PC-3 (cell line): ENCODE measurements around the gene EPB41. TPM values are rescaled to one million over a fixed set of nuclear protein-coding genes. Genes with fewer than 3 reads are reported as not detected.
"Not testable (repeated sequence)": the region's sequence is repeated elsewhere in the genome, so short reads cannot be mapped to it uniquely, and the experiment has no call there.

ENCODE experiments used
- ATAC-seq: fragments of 200-7000 bp; cut with Tn5 transposase; 2 replicates; pipeline ENCODE4 v1.9.1; 2020; ENCODE audit warnings: mild to moderate bottlenecking, moderate library complexity
- BruUV-seq: library from RNA; stranded (reverse); fragments of 400-500 nt; replicated peaks from 2 replicates; lab custom pipeline; 2021; lab: Mats Ljungman, UMichigan
- CTCF ChIA-PET: fragments of 300-600 bp; sonication (Branson Sonifier 250); formaldehyde crosslinking; loops from one replicate; lab custom pipeline; 2022; ENCODE audit warnings: antibody characterized with exemption; lab: Charles Lee
- POLR2A ChIA-PET: fragments of 300-600 bp; sonication (Branson Sonifier 250); formaldehyde crosslinking; loops from one replicate; lab custom pipeline; 2022; ENCODE audit warnings: antibody characterized with exemption; ENCODE audit not compliant: unreplicated experiment; lab: Charles Lee
- DNase-seq: peaks from one replicate; pipeline ENCODE4 v3.0.0-alpha.2; 2015
- H2AFZ ChIP-seq: fragments of 300-600 bp; sonication (generic); 2 replicates; pipeline ENCODE4 v1.6.0; 2016; ENCODE audit warnings: antibody characterized with exemption, low read length
- H3F3A ChIP-seq: fragments of 300-600 bp; sonication (generic); one replicate; pipeline ENCODE4 v1.6.0; 2017; ENCODE audit warnings: antibody characterized with exemption, low read length, control low read depth, mild to moderate bottlenecking; ENCODE audit not compliant: unreplicated experiment
- H3K27ac ChIP-seq: fragments of 300-600 bp; sonication (generic); 2 replicates; pipeline ENCODE4 v1.5.1; 2016; ENCODE audit warnings: mild to moderate bottlenecking, low read length
- H3K27me3 ChIP-seq: fragments of 300-600 bp; sonication (generic); 2 replicates; pipeline ENCODE4 v1.6.1; 2016; ENCODE audit warnings: low read length, mixed read lengths
- H3K36me3 ChIP-seq: fragments of 300-600 bp; sonication (generic); 2 replicates; pipeline ENCODE4 v1.6.1; 2016; ENCODE audit warnings: low read depth, mixed run types, low read length, mixed read lengths
- H3K4me1 ChIP-seq: fragments of 300-600 bp; sonication (generic); 2 replicates; pipeline ENCODE4 v1.5.1; 2016; ENCODE audit warnings: low read length; ENCODE audit not compliant: insufficient read depth
- H3K4me2 ChIP-seq: fragments of 300-600 bp; sonication (generic); 2 replicates; pipeline ENCODE4 v1.6.0; 2016; ENCODE audit warnings: low read length
- H3K4me3 ChIP-seq: fragments of 300-600 bp; sonication (generic); 2 replicates; pipeline ENCODE4 v1.5.1; 2016; ENCODE audit warnings: mild to moderate bottlenecking, low read length, mixed read lengths
- H3K79me2 ChIP-seq: fragments of 300-600 bp; sonication (generic); 2 replicates; pipeline ENCODE4 v1.6.1; 2017; ENCODE audit warnings: low read length, mixed read lengths
- H3K9ac ChIP-seq: fragments of 300-600 bp; sonication (generic); 2 replicates; pipeline ENCODE4 v1.6.0; 2016; ENCODE audit warnings: mild to moderate bottlenecking, low read length
- H3K9me2 ChIP-seq: fragments of 300-600 bp; sonication (generic); replicated peaks from 2 replicates; pipeline ENCODE4 v1.6.1; 2016; ENCODE audit warnings: mixed run types, low read length, mixed read lengths
- H3K9me3 ChIP-seq: fragments of 300-600 bp; sonication (generic); 2 replicates; pipeline ENCODE4 v1.6.1; 2016; ENCODE audit warnings: low read length, mixed read lengths
- H4K20me1 ChIP-seq: fragments of 300-600 bp; sonication (generic); 2 replicates; pipeline ENCODE4 v1.6.1; 2016; ENCODE audit warnings: low read length, mixed read lengths
- CTCF ChIP-seq: fragments of 300-600 bp; sonication (generic); conservative IDR thresholded peaks from 2 replicates; pipeline ENCODE4 v1.5.1; 2017; ENCODE audit warnings: antibody characterized with exemption, low read depth, mild to moderate bottlenecking, low read length
- EZH2 ChIP-seq: fragments of 300-600 bp; sonication (generic); IDR thresholded peaks from one replicate; pipeline ENCODE4 v1.6.1; 2017; ENCODE audit warnings: antibody characterized with exemption, mild to moderate bottlenecking, low read length; ENCODE audit not compliant: unreplicated experiment
- EZH2phosphoT487 ChIP-seq: fragments of 300-600 bp; sonication (generic); IDR thresholded peaks from 2 replicates; pipeline ENCODE4 v1.6.1; 2018; ENCODE audit warnings: mild to moderate bottlenecking, antibody characterized with exemption, low read length, borderline replicate concordance
- intact Hi-C: fragments of 100-400 bp; cut with micrococcal nuclease; formaldehyde crosslinking; loops from 2 replicates; pipeline ENCODE4 v1.9.0; 2023
- total RNA-seq: library from RNA; depleted of rRNA; stranded (reverse); fragments of >200 nt; gene quantifications from 2 replicates; pipeline ENCODE4 v1.2.3, GENCODE V29; 2014

The EPB41 gene
- total RNA-seq, 1 experiment from 2014 or later, result 44.9 TPM

GRCh38 chr1:29128739-29129138, 214.4 kb downstream of the EPB41 start:
- Histone ChIP-seq H3K9me3 (no peaks in the 10 kb centered on the region), H3K27ac (no peak overlapping the region), H3K4me1 (peaks cover 6% of the 10 kb centered on the region), H3K79me2 (no peaks in the 10 kb centered on the region), H3K36me3 (no peaks in the 10 kb centered on the region), H3K9me2 (no peaks in the 10 kb centered on the region), H3K9ac (no peak overlapping the region), H3K4me3 (no peak overlapping the region), H3K4me2 (no peak overlapping the region), H2AFZ (no peak overlapping the region), H4K20me1 (no peaks in the 10 kb centered on the region), H3K27me3 (no peaks in the 10 kb centered on the region), H3F3A (no peaks in the 10 kb centered on the region)
- CTCF ChIA-PET, result no interaction called here
- BruUV-seq, result no TSS peak
- TF ChIP-seq CTCF, result no peak
- no peak for TF ChIP-seq EZH2
- TF ChIP-seq EZH2phosphoT487, result no peak
- DNase-seq (no peak), ATAC-seq (no peak)
- POLR2A ChIA-PET, result no interaction called here
- intact Hi-C loops, result no loop called here

GRCh38 chr1:29129916-29130315, 215.5 kb downstream of the EPB41 start:
- no peaks in the 10 kb centered on the region for H3K79me2 ChIP-seq
- no peaks in the 10 kb centered on the region for H3K36me3 ChIP-seq
- H3K27me3 ChIP-seq, result no peaks in the 10 kb centered on the region
- no peak overlapping the region for H3K27ac ChIP-seq
- POLR2A ChIA-PET, result no interaction called here
- intact Hi-C loops, result no loop called here
- no peaks in the 10 kb centered on the region for H3K9me2 ChIP-seq
- peaks cover 5% of the 10 kb centered on the region for H3K4me1 ChIP-seq
- H3K9ac ChIP-seq, result no peak overlapping the region
- ATAC-seq, result no peak
- CTCF ChIA-PET, result no interaction called here
- no peaks in the 10 kb centered on the region for H3K9me3 ChIP-seq
- no peak overlapping the region for H3K4me2 ChIP-seq
- no peaks in the 10 kb centered on the region for H3F3A ChIP-seq
- TF ChIP-seq EZH2phosphoT487 (no peak), CTCF (no peak), EZH2 (no peak)
- no peak overlapping the region for H2AFZ ChIP-seq
- no peak overlapping the region for H3K4me3 ChIP-seq
- DNase-seq, result no peak
- no peaks in the 10 kb centered on the region for H4K20me1 ChIP-seq
- BruUV-seq, result no TSS peak

GRCh38 chr1:29131056-29131455, 216.7 kb downstream of the EPB41 start:
- H3K36me3 ChIP-seq, H2AFZ ChIP-seq, ATAC-seq, POLR2A ChIA-PET, H3K4me3 ChIP-seq, DNase-seq, intact Hi-C loops, H3K79me2 ChIP-seq, H3K9ac ChIP-seq, H3K9me2 ChIP-seq, H4K20me1 ChIP-seq, H3K27me3 ChIP-seq, CTCF ChIA-PET, H3K27ac ChIP-seq, H3F3A ChIP-seq, H3K4me1 ChIP-seq, H3K4me2 ChIP-seq, H3K9me3 ChIP-seq, BruUV-seq: not testable (repeated sequence)
